HG03175 (cell line): ENCODE measurements around the gene ADAMTS15.

Source experiments
- ATAC-seq: cut with Tn5 transposase; IDR thresholded peaks from one replicate; pipeline ENCODE4 v1.9.1; 2021; ENCODE audit warnings: mild to moderate bottlenecking, moderate library complexity; ENCODE audit not compliant: unreplicated experiment

Gene ADAMTS15

GRCh38 chr11:130418210-130418609 lies 30.2 kb upstream of the ADAMTS15 start:
- no peak for ATAC-seq

GRCh38 chr11:130418756-130419155 lies 29.7 kb upstream of the ADAMTS15 start:
- ATAC-seq = no peak

- no peak for ATAC-seq
Measured at GRCh38 chr11:130420478-130421198, 27.8 kb upstream of the ADAMTS15 start.

- ATAC-seq = no peak
Measured at GRCh38 chr11:130421199-130421585, 27.3 kb upstream of the ADAMTS15 start.

- ATAC-seq = no peak
Measured at GRCh38 chr11:130421697-130422096, 26.7 kb upstream of the ADAMTS15 start.

- no peak for ATAC-seq
Measured at GRCh38 chr11:130422251-130422995, 26.0 kb upstream of the ADAMTS15 start.

GRCh38 chr11:130423541-130424142 lies 24.8 kb upstream of the ADAMTS15 start:
- no peak for ATAC-seq

GRCh38 chr11:130424613-130425140 lies 23.8 kb upstream of the ADAMTS15 start:
- ATAC-seq = no peak

- ATAC-seq = no peak
Measured at GRCh38 chr11:130425156-130425555, 23.3 kb upstream of the ADAMTS15 start.

- ATAC-seq = no peak
Measured at GRCh38 chr11:130426223-130426836, 22.1 kb upstream of the ADAMTS15 start.

GRCh38 chr11:130426837-130427341 lies 21.6 kb upstream of the ADAMTS15 start:
- no peak for ATAC-seq

- no peak for ATAC-seq
Measured at GRCh38 chr11:130427581-130428315, 20.7 kb upstream of the ADAMTS15 start.

- no peak for ATAC-seq
Measured at GRCh38 chr11:130428316-130429119, 19.9 kb upstream of the ADAMTS15 start, which contains the start of gene ADAMTS8. TSS of gene ADAMTS8 (minus strand) at chr11:130428609. CDS start at chr11:130428286, 323 bp downstream.

GRCh38 chr11:130429120-130429681 lies 19.2 kb upstream of the ADAMTS15 start:
- no peak for ATAC-seq

- ATAC-seq = no peak
Measured at GRCh38 chr11:130429983-130430382, 18.5 kb upstream of the ADAMTS15 start.

- peak; percentile 49 for ATAC-seq
Measured at GRCh38 chr11:130431331-130431773, 17.1 kb upstream of the ADAMTS15 start.

GRCh38 chr11:130431801-130432200 lies 16.6 kb upstream of the ADAMTS15 start:
- no peak for ATAC-seq

GRCh38 chr11:130433357-130433756 lies 15.1 kb upstream of the ADAMTS15 start:
- ATAC-seq = no peak
